GM18951 (cell line): Measurements from ENCODE around the gene TMEM131.
"Not testable (repeated sequence)": the region's sequence is repeated elsewhere in the genome, so short reads cannot be mapped to it uniquely, and the experiment has no call there.

ENCODE experiments used
- POLR2A ChIP-seq: IDR thresholded peaks from 4 replicates; pipeline ENCODE4 v1.6.1; 2011; ENCODE audit warnings: mild to moderate bottlenecking; ENCODE audit not compliant: insufficient read length, insufficient read depth; ENCODE audit errors: extremely low read depth
- in situ Hi-C: fragments of 300-500 bp; cut with MboI; formaldehyde crosslinking; loops from one replicate; pipeline ENCODE4 v1.12.0; 2022; ENCODE audit warnings: low sequenced_read_pairs, mixed read lengths, inconsistent platforms; ENCODE audit not compliant: unreplicated experiment

Gene TMEM131

DNA sequence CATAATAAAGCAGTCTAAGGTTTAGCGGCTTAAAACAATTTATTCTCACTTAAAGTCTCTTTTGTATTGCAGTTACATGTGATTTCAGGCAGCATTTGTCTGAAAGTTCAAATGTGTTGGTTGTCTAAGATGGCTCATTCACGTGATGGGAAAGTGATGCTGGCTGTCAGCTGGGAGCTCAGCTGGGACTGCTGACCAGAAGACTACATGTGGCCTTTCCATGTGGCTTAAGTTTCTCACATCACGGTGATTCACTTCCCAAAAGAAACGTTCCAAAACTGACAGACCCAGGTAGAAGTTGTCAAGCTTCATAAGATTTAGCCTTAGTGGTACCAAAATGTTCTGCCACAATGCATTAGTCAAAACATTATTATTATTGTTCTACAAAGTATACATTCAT lies 76.9 kb downstream of the TMEM131 start:
- in situ Hi-C loops = no loop called here
- no peak for TF ChIP-seq POLR2A

DNA sequence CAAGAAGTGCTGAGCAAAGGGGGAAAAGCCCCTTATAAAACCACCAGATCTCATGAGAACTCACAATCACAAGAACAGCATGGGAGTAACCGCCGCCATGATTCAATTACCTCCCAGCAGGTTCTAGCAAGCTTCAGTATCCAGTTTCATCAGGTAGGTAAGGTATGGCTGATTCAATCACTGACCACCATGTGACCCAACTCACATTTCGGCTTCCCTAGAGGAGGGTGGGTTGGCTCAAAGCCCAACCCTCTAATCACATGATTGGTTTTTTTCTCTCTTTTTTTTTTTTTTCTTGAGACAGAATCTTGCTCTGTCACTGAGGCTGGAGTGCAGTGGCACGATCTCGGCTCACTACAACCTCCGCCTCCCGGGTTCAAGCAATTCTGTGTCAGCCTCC lies 78.1 kb downstream of the TMEM131 start:
- in situ Hi-C loops = not testable (repeated sequence)

DNA sequence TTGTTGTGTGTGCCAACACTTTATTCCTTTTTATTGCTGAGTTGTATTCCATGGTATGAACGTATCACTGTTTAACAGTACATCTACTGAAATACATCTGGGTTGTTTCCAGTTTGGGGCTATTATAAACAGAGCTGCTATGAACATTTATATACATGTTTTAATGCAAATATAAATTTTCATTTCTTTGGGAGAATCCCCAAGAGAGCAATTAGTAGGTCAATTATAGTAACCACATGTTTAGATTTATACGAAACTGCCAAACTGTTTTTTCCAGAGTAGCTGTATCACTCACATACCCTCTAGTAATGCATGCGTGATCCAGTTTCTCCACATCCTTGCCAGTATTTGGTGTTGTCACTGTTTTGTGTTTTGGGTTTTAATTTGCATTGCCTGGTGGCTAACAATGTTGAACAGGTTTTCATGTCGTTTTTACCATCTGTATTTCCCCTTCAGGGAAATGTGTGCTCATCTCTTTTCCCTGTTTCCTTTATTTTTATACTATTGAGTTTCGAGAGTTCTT lies 81.0 kb downstream of the TMEM131 start:
- in situ Hi-C loops = no loop called here
- no peak for TF ChIP-seq POLR2A

DNA sequence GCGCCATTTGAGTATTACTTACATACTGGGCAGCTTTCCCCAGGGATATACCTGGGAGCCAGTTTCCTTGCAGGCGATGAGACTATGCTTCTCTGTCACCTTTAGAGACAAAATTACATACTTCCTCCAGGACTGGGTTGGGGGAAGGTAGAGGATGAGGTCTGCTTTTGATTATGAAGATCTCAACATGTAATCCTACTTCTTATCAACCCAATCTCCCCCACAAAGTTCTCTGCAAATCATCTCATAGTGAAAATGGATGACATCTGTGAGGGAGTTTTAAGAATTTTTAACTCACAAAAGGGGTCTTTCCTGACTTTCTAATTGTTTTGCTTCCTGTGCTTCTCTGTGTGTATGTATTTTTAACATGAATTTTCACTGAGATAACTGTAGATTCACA lies 81.9 kb downstream of the TMEM131 start:
- no peak for TF ChIP-seq POLR2A
- in situ Hi-C loops = no loop called here

DNA sequence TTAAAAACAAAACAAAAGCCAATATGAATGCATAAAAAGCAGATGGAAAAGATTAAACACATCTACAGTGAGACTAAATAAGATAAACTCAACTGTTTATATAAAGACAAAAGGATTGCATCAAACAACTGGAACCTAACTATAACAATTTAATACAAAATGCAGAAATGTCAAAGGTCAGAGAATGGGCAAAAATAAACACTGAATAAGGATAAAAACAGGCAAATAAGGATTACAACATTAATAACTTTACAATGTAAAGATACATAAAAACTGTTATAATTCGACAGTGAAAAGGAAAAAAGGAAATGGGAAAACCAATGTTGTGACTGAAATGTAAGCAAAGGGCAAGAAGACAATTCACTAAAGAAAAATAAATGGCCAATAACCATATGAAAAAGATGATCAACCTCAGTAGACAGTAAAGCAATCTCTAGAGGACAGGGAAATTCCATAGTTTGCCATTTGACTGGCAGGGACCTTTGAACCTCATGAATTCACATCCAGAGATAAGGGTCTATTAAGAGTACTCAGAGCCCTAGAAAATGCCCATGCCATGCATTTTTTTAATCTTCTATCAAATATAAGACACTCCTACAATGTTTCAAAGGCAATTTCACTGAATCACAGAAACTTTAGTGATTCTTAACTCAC lies 83.7 kb downstream of the TMEM131 start:
- in situ Hi-C loops = no loop called here
- no peak for TF ChIP-seq POLR2A

DNA sequence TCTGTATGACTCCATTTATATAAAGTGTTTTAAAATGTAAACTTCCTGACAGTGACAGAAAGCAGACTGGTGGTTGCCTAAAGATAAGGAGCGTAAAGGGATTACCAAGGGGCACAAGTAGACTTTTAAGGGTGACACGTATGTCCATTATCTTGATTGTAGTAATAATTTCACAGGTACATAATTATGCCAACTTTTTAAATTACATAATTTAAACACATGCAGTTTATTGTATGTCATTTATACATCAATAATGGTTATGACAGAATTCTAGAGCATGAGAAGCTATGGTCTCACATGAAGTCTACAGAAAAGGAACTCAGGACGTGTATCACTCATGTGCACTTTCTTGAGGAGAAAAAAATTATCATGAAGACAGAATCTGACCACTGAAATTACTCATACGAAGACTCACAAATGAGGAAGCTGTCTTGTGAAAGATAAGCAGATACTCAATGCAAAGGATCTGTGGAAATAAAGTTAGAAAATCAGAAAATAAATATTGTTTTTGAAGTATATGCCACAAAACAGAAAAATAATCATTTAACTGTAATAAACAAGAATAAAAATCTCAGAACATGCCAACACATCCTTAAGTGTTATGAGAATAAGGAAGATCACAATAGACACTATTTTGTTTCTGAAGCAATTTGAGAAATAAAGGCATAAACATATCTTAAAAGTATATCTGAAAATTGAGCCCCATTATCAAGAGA lies 84.4 kb downstream of the TMEM131 start:
- in situ Hi-C loops = no loop called here

DNA sequence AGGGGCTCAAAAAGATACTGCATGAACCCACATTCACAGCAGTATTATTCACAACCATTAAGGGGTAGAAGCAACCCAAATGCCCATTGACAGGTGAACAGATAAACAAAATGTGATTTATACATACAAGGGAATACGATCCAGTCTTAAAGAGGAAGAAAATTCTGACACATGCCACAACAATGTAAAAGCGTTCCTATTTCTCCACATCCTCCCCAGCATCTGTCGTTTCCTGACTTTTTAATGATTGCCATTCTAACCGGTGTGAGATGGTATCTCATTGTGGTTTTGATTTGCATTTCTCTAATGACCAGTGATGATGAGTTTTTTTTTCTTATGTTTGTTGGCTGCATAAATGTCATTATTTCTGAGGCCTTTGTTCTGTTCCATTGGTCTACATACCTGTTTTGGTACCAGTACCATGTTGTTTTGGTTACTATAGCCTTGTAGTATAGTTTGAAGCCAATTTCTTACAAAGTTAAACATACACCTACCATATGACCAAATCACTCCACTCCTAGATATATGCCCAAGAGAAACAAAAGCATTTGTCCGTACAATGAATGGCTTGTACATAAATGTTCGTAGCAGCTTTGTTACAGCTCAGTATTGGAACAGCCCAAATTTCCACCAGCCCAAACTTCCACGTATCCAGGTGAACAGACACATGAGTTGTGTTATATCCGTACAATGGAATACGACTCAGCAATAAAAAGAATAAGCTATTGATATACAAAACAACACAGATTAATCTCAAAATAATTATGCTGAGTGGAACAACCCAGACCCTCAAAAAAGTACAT lies 85.1 kb downstream of the TMEM131 start:
- in situ Hi-C loops = no loop called here
- no peak for TF ChIP-seq POLR2A

More for the DNA sequence above, 84.4 kb downstream of the TMEM131 start:
- no peak for TF ChIP-seq POLR2A

DNA sequence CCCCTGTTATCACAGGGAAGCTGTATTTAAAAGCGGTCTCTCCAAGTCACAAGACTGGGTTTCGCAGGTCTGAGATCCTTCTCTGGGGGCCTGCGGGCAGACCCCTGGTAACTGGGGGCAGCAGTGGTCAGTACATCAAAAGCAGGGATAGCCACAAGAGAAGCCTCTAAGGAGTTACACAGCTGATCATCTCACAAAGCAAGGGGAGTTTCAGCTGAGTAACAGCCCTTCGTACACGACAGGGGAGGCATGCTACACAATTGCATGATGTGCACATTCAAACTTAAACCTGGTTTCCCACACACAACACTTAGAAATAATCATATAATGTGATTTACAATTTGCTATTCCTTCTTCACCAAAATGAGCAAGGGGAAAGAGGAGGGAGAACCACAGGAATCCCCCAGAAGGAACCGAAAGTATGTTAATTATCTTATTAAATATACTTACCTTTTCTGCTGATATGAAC lies 87.5 kb downstream of the TMEM131 start:
- no peak for TF ChIP-seq POLR2A
- in situ Hi-C loops = no loop called here

DNA sequence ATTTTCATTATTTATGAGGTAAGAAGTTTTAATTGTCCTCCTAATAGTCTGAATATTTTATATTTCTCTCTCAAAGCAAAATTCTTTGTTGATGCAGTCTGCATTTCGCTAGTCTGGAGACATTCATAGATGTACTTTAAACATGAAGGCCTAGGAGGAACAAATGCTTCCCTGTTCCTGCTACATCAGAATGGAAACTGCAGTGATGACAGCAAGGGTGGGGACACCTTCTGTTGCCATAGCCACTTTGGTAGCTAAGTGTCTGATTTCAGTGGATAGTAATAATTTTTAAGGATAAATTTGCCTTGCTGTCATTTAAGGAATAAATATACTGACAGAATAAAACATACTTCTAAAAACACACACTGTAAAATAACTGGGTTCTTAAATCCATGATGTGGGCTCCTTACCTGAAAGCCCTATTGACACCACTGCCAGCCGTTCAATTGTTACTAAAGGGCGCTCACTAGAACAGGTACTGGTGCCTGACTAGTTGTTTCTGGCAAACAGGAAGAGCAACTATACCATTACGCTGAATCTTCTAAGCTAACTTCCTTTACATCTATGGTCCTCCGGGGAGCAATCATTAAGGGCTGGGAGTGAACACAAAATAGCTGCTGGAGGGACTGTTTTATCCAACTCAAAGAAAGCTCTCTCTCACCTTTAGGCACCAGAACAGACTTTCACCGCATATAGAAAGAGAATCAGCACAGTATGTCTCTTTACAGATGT lies 88.2 kb downstream of the TMEM131 start:
- no peak for TF ChIP-seq POLR2A
- in situ Hi-C loops = no loop called here

DNA sequence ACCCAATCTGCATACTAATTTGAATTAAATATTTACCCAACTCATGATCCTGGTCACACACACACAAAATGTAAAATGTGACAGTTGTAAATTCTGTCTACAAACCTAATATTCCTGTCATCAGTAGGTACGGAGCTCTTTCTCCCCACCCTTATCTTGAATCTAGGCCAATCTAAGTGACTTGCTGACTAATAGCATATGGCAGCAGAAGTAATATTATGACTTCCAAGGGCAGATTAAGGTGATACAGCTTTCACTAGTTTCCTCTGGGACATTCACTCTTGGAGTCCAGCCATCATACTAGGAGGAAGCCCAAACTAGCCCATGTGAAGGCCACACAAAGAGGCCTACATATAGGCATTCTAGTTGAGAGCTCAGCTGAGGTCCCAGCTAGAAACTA lies 89.4 kb downstream of the TMEM131 start:
- in situ Hi-C loops = no loop called here
- TF ChIP-seq POLR2A = no peak

DNA sequence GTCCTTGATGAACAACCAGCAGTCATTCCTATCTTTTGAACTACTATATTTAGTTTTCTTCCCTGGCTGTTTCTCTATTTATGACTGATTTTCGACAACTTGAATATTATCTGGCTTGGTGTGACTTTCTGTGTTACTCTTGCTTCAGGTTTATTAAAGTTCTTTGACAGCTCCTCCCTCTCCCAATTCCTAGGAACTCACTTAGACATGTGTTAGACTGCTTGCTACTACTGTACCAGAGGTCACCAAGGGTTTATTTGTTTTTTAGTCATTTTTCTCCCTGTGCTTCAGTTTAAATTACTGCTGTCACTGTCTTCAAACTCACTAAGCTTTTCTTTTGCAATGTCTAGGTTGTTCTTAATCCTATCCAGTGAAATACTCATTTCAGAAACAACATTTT lies 90.5 kb downstream of the TMEM131 start:
- in situ Hi-C loops = no loop called here
- no peak for TF ChIP-seq POLR2A

DNA sequence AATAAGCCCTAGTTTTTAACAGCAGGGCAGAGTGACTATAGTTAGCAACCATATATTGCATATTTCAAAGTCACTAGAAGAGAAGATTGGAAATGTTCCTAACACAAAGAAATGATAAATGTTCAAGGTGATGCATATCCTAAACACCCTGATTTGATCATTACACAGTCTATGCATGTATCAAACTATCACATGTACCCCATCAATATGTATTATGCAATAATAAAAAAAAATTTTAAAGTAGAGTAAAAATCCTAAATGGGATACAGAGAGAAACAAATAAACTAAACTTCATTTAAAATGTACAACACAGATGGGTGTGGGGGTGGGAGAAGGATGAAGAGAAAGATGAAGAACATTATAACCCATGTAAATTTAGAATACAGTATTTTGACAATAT lies 93.9 kb downstream of the TMEM131 start:
- in situ Hi-C loops = no loop called here
- TF ChIP-seq POLR2A = no peak

DNA sequence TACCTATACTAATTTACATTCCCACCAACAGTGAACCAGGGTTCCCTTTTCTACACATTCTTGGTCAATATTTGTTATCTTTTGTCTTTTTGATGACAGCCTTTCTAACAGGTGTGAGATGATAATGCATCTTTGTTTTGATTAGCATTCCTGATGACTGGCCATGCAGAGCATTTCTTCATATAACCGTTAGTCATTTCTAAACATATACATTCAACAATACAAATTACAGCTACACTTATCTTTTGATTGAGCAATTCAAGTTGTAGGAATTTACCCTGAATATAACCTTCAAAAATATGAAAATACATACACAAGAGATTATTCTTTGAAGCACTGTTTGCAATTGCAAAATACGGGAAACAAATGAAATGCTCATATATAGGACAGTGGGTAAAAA lies 94.9 kb downstream of the TMEM131 start:
- no peak for TF ChIP-seq POLR2A
- in situ Hi-C loops = no loop called here

DNA sequence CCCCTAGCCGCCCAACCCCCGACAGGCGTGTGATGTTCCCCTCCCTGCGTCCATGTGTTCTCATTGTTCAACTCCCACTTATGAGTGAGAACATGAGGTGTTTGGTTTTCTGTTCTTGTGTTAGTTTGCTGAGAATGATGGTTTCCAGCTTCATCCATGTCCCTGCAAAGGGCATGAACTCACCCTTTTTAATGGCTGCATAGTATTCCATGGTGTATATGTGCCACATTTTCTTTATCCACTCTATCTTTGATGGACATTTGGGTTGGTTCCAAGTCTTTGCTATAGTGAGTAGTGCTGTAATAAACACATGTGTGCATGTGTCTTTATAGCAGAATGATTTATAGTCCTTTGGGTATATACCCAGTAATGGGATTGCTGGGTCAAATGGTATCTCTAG lies 102.7 kb downstream of the TMEM131 start:
- in situ Hi-C loops = not testable (repeated sequence)
